ENCODE measurements around the gene CAMKMT. TPM values are rescaled to one million over a fixed set of nuclear protein-coding genes. Genes with fewer than 3 reads are reported as not detected.

Gene CAMKMT
- total RNA-seq, 1 experiment from 2014 or later: 12.5 TPM

DNA sequence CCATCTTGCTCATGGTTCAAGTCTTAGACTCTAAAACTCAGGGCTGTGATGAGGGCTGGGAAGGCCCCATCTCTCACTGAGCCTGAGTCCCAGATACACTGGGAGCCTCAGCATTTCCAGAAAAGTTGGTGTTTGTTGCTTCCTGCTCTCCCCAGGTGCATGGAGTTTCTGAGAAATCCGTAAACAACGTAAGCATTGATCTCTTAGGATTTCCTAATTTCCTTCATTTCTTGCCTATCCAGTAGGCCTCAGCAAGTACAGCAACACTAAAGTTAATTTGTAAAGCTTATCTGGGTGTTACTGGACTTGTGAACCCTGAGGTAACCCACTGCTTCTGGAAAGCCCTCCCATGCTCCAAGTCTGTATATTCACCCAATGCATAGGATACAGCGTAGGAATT is 380.3 kb downstream of the CAMKMT start:
- H3K4me1 ChIP-seq (ENCODE audit: insufficient read depth, low read length, poor library complexity, severe bottlenecking): no peaks in the 10 kb centered on the region
- TF ChIP-seq EZH2 (IDR thresholded peaks at IDR 0.05; ENCODE audit: borderline replicate concordance, low read depth, low read length, poor library complexity, severe bottlenecking): no peak
- no peaks in the 10 kb centered on the region for H3K36me3 ChIP-seq (ENCODE audit: insufficient read depth, low read length, poor library complexity, severe bottlenecking)
- POLR2A ChIA-PET (ENCODE audit: low non-redundant PET): no interaction called here
- no peaks in the 10 kb centered on the region for H3K27me3 ChIP-seq (replicated peaks; ENCODE audit: insufficient read depth, low read depth, low read length, poor library complexity)
- BruUV-seq (replicated peaks): no TSS peak
- CTCF ChIA-PET: no interaction called here
- no peak overlapping the region for H3K4me3 ChIP-seq (ENCODE audit: low read depth, low read length, poor library complexity, severe bottlenecking)
- no peaks in the 10 kb centered on the region for H3K9me3 ChIP-seq (ENCODE audit: low read depth, low read length, poor library complexity, severe bottlenecking)
- DNase-seq (ENCODE audit: low spot score): no peak
- no peak overlapping the region for H3K27ac ChIP-seq (ENCODE audit: low read depth, low read length, poor library complexity, severe bottlenecking)
- intact Hi-C loops (cut with micrococcal nuclease; ENCODE audit: unreplicated experiment): no loop called here

DNA sequence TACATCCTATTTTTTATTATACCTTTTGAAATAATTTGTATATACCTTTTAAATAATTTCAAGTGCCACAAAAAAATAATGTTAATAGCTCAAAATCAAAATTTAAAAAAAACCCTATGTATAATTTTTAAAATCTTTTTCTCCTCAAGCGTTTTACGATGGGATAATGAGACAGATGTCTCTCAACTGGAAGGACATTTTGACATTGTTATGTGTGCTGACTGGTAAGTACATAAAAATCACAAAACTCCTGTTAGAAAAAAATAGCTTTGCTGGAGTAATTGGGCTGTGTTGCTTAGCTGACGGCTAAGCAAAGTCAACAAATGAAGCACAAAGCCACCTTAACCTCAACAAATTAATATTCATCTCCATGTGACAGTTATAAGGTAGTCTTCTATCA is 381.7 kb downstream of the CAMKMT start:
- Histone ChIP-seq H3K4me3 (ENCODE audit: low read depth, low read length, poor library complexity, severe bottlenecking) (no peak overlapping the region), H3K27ac (ENCODE audit: low read depth, low read length, poor library complexity, severe bottlenecking) (no peak overlapping the region), H3K9me3 (ENCODE audit: low read depth, low read length, poor library complexity, severe bottlenecking) (no peaks in the 10 kb centered on the region), H3K4me1 (ENCODE audit: insufficient read depth, low read length, poor library complexity, severe bottlenecking) (no peaks in the 10 kb centered on the region), H3K36me3 (ENCODE audit: insufficient read depth, low read length, poor library complexity, severe bottlenecking) (no peaks in the 10 kb centered on the region), H3K27me3 (replicated peaks; ENCODE audit: insufficient read depth, low read depth, low read length, poor library complexity) (no peaks in the 10 kb centered on the region)
- ChIA-PET CTCF (no interaction called here), POLR2A (ENCODE audit: low non-redundant PET) (no interaction called here)
- intact Hi-C loops (cut with micrococcal nuclease; ENCODE audit: unreplicated experiment): no loop called here
- no TSS peak for BruUV-seq (replicated peaks)
- TF ChIP-seq EZH2 (IDR thresholded peaks at IDR 0.05; ENCODE audit: borderline replicate concordance, low read depth, low read length, poor library complexity, severe bottlenecking): no peak
- TF ChIP-seq, protein P1, sequence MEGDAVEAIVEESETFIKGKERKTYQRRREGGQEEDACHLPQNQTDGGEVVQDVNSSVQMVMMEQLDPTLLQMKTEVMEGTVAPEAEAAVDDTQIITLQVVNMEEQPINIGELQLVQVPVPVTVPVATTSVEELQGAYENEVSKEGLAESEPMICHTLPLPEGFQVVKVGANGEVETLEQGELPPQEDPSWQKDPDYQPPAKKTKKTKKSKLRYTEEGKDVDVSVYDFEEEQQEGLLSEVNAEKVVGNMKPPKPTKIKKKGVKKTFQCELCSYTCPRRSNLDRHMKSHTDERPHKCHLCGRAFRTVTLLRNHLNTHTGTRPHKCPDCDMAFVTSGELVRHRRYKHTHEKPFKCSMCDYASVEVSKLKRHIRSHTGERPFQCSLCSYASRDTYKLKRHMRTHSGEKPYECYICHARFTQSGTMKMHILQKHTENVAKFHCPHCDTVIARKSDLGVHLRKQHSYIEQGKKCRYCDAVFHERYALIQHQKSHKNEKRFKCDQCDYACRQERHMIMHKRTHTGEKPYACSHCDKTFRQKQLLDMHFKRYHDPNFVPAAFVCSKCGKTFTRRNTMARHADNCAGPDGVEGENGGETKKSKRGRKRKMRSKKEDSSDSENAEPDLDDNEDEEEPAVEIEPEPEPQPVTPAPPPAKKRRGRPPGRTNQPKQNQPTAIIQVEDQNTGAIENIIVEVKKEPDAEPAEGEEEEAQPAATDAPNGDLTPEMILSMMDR (conservative IDR thresholded peaks at IDR 0.05; ENCODE audit: low read depth, low read length): no peak
- no peak for DNase-seq (ENCODE audit: low spot score)

DNA sequence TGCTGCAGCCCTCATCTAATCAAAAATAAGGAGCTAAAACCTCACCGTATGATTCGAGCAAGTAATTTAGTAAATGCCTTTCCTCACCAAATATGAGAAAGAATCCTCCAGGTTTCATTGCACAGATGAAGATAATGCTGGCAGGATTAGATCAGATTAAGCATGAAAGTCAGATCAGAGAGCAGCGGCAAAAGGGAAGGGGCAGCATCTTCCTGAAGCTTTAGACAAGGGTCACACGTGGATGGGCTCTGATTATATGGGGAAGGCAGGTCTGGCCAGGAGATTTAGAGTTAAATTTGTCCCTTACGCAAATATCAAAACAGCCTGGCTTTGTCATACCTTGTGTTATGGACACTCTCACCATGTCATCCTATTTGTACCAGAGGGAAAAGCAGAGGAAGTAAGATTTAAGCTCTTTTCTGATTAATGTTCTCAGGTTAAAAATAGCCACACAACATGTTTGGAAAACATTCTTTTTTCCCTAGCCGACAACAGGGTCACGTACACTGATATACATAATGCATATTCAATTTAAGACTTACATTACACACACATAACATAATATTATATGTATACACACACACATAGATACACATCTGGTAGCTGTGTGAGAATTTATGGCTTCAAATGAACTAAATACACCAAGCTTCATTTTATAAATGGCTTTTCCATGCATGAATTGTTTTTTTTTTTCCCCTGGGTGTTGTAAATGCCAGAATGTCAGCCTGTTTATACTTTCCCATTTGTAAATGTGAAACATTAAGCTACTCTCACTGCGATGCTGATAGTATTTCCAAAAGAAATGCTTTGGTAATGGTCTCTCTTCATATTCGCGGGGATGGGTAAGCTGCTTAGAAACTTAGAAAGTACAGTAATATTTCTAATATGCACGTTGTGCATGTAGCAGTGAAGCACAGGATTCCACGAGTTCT is 383.5 kb downstream of the CAMKMT start:
- Histone ChIP-seq H3K4me1 (ENCODE audit: insufficient read depth, low read length, poor library complexity, severe bottlenecking) (no peaks in the 10 kb centered on the region), H3K4me3 (ENCODE audit: low read depth, low read length, poor library complexity, severe bottlenecking) (no peak overlapping the region), H3K36me3 (ENCODE audit: insufficient read depth, low read length, poor library complexity, severe bottlenecking) (no peaks in the 10 kb centered on the region), H3K27ac (ENCODE audit: low read depth, low read length, poor library complexity, severe bottlenecking) (no peak overlapping the region), H3K9me3 (ENCODE audit: low read depth, low read length, poor library complexity, severe bottlenecking) (no peaks in the 10 kb centered on the region), H3K27me3 (replicated peaks; ENCODE audit: insufficient read depth, low read depth, low read length, poor library complexity) (no peaks in the 10 kb centered on the region)
- POLR2A ChIA-PET (ENCODE audit: low non-redundant PET): no interaction called here
- intact Hi-C loops (cut with micrococcal nuclease; ENCODE audit: unreplicated experiment): no loop called here
- no TSS peak for BruUV-seq (replicated peaks)
- no peak for DNase-seq (ENCODE audit: low spot score)
- TF ChIP-seq EZH2 (IDR thresholded peaks at IDR 0.05; ENCODE audit: borderline replicate concordance, low read depth, low read length, poor library complexity, severe bottlenecking): no peak
- CTCF ChIA-PET: no interaction called here

DNA sequence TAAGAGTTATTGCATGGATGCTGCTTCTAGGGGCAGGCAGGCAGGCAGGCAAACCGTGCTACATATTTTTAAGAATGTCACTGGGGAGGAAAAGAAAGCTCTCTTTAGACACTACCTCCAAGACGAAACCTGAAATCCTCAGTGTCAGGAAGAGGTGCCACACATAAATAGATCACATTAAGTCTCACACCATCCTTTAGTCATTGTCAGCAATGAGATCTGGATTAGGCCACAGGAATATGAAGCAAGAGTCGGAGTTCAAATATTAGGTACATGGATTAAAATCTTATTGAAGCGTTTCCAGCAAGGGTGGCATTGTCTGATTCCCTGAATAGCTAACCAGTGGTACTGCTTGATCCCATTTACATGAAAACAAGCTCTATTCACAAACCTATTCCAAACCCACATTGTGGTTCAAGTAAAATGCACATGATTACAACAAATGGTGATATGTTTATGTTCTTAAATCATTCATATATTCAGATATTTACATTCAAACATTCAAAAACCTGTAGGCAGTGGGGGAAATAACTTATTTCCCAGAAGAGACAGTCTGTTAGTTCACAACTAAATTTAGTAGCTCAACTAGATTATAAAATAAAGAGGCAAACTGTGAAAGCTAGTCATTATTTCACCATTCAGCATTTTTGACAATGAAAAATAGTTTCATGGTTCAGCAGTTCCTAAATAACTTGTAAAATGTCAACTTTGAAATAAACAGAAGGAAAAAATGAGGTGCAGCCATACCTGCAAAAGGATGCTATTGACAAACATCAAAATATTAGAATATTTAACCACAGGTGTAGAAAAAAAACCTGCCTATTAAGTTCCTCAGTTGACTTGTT is 384.4 kb downstream of the CAMKMT start:
- intact Hi-C loops (cut with micrococcal nuclease; ENCODE audit: unreplicated experiment): no loop called here
- Histone ChIP-seq H3K27me3 (replicated peaks; ENCODE audit: insufficient read depth, low read depth, low read length, poor library complexity) (no peaks in the 10 kb centered on the region), H3K9me3 (ENCODE audit: low read depth, low read length, poor library complexity, severe bottlenecking) (no peaks in the 10 kb centered on the region), H3K27ac (ENCODE audit: low read depth, low read length, poor library complexity, severe bottlenecking) (no peak overlapping the region), H3K36me3 (ENCODE audit: insufficient read depth, low read length, poor library complexity, severe bottlenecking) (no peaks in the 10 kb centered on the region), H3K4me3 (ENCODE audit: low read depth, low read length, poor library complexity, severe bottlenecking) (no peak overlapping the region), H3K4me1 (ENCODE audit: insufficient read depth, low read length, poor library complexity, severe bottlenecking) (no peaks in the 10 kb centered on the region)
- TF ChIP-seq EZH2 (IDR thresholded peaks at IDR 0.05; ENCODE audit: borderline replicate concordance, low read depth, low read length, poor library complexity, severe bottlenecking): no peak
- TF ChIP-seq, protein P1 (conservative IDR thresholded peaks at IDR 0.05; ENCODE audit: low read depth, low read length): no peak
- DNase-seq (ENCODE audit: low spot score): no peak
- POLR2A ChIA-PET (ENCODE audit: low non-redundant PET): no interaction called here
- no TSS peak for BruUV-seq (replicated peaks)
- CTCF ChIA-PET: no interaction called here
